GM18526 (cell line): ENCODE results near the gene CMYA5.

ENCODE experiments used
- POLR2A ChIP-seq: IDR thresholded peaks from 3 replicates; pipeline ENCODE4 v1.6.1; 2011; ENCODE audit not compliant: insufficient read length; ENCODE audit errors: extremely low read depth

The CMYA5 gene

DNA sequence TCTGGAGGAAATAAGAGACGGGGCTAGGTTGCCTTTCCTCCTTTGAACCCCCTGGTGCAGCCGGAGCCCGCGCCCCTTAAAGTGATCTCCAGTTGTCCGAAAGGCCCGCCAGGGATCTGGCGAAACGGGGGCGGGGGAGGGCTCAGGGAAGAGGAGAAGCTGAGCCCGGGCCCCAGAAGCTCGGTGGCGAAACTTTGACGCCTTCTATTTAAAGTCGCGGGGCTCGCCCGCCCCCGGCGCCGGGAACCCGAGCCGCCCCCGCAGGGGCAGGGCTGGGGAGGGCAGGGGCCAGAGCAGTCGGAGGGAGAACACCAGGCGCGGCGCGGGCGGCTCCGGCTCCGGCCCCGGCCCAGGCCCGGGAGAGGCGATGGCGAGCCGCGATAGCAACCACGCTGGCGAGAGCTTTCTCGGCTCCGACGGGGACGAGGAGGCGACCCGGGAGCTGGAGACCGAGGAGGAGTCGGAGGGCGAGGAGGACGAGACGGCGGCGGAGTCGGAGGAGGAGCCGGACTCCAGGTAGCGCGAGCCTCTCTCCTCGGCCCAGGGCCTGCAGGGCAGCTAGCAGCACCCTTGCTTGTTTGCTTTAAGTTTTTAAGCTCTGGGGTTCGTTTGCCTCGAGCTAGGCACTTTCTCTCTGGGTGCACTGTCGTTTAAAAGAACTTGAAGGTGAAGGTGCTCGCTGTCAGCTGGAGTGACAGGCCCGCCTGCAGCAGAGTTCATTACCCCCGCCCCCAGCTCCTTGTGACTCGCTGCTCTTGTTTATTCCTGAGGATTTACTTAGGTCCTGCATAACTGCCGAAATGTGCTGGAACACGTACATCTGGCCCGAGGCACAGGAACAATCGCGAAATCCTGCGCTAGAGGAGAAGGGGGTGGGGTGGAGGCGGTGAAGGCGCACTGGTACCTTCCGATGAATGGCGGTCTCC is at the start of gene CMYA5:
Gene CMYA5 (plus strand): TSS at position 296 of the 926 bp plus-strand sequence. CDS start 72 bp downstream, at position 368.
- no peak for TF ChIP-seq POLR2A

DNA sequence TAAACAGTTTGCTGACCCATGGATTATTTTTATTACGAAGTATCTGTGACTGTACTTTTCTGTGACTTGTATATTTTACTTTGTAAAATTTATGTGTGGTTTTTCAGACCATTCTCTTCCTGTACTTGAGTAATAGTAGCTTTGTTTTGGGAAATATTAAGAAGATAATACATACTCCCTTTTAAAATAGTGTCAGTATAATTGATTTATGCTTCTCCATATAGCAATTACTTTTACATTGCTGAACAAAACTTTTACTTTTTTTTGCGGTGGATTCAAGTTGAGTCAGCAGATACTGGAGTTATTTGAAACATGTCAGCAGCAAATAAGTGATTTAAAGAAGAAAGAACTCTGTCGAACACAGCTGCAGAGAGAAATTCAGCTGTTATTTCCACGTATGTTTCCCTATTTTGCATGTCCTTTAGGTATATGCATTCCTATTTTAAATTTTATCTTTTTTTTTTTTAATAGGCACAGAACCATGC is 49.0 kb upstream of the CMYA5 start:
- TF ChIP-seq POLR2A: no peak

DNA sequence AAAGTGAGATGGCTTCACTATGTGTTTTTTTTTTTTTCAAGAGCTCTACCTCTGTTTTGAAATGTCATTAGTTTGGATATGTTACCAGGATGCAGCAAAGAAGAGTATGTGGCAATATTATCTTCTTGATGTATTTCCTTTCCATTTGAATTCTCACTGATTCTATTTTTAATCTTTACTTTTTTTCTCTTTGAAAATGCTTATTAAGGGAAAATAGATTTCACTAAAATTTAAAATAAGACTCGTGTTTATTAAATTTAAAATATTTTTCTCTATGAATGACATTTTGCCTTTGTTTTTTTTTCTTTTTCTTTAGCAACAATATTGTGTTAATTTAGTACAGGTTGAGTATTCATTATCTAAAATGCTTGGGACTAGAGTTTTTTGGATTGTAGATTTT is 48.2 kb upstream of the CMYA5 start:
- TF ChIP-seq POLR2A: no peak

DNA sequence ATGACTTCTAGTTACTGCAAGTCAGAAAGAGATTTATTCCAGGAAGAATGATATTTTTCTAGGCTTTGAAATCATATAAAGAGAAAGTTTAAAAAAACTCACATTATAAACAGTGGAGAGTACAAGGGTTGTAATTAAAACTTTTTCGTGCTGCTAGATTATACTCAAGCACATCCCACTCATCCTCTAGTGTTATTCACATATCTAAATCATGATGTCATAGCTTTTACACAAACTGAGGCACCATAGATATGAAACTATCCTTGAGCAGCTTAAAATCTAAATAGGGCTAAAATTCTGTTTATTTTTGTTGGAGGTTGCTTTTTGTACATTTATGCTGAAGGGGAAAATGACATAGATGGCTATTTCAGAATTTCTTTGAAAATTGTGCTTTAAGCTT is 47.4 kb upstream of the CMYA5 start:
- TF ChIP-seq POLR2A: no peak

DNA sequence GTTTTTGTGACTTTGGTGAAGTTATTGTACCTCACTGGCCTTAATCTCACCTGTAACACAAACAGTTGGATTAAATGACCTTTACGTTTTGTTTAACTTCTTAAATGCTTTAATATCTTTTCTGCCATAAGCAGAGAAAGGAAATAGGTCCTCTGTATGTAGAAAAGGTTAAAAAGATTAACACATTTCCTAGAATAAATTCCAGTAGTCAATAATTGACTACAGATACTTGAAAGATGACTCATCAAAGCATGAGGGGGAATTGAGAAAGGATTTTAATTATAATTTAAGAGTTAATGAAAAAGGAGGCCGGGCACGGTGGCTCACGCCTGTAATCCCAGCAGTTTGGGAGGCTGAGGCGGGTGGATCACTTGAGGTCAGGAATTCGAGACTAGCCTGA is 35.8 kb upstream of the CMYA5 start:
- TF ChIP-seq POLR2A: no peak

DNA sequence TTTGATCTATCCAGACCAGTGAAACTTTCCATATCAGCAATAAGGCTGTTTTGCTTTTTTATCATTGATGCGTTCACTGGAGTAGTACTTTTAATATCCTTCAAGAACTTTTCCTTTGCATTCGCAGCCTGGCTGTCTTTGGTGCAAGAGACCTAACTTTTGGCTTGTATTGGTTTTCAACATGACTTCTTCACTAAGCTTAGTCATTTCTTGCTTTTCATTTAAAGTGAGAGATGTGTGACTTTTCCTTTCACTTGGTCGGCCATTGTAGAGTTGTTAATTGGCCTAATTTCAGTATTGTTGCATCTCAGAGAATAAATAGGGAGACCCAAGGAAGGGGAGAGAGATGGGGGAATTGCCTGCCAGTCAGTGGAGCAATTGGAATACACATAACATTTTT is 26.4 kb upstream of the CMYA5 start:
- no peak for TF ChIP-seq POLR2A

DNA sequence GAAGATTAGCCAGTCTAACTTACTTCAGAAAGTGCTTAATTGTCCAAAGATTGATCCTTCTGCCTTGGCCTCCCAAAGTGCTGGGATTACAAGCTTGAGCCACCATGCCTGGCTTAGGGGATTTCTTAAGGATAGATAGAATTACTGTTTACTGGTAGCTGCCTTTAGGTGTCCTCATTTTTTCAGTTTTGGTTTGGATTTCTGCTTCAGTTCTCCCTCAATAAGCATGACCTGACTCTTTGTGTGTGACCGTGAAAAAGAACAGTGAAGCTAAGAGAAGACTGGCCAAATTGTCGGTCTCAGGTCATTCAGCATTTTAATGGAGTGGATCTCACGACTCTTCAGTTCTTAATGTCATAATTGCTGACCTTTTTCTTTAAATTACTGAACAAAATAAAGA is 22.9 kb upstream of the CMYA5 start:
- no peak for TF ChIP-seq POLR2A

DNA sequence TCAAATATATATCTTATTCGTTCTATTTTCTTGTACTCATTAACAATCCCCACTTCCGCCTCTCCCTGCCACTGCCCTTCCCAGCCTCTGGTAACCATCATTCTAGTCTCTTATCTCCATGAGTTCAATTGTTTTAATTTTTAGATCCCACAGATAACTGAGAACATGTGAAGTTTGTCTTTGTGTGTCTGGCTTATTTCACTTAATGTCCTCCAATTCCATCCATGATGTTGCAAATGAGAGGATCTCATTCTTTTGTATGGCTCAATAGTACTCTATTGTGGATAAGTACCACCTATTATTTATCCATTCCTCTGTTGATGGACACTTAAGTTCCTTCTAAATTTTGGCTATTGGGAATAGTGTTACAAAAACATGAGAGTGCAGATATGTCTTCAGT is 17.2 kb upstream of the CMYA5 start:
- TF ChIP-seq POLR2A: no peak

DNA sequence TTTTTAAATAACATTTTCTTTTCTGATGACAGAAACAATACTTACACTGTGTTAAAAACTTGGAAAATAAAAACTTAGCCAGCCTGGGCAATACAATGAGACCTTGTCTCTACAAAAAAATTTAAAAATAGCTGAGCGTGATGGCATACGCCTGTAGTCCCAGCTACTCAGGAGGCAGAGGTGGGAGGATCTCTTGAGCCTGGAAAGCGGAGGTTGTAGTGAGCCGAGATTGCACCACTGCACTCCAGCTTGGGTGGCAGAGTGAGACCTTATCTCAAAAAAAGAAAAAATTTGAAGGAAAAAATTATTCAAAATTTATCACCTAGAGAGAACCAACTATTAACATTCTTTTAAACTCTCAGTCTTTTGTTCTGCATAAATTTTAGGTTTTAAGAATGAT is 4.9 kb upstream of the CMYA5 start:
- no peak for TF ChIP-seq POLR2A

DNA sequence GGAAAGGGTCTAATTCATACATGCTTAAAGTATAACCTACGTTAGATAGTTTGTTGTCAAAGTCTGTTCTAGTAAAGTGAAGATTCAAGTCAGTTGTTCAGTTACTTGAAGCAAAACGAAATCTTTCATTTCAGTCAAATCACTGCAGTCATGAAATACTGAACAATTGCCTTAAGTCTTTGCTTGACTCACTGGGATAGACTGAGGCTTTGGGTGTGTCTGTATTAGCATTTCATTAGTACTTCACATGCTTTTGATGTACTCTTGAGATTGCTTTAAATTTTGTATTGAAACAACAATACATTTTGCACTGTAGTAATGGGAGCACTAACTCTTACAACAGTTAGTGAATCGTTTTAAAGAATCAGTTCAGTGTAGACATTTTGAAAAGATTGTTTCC is 4.0 kb upstream of the CMYA5 start:
- TF ChIP-seq POLR2A: no peak

DNA sequence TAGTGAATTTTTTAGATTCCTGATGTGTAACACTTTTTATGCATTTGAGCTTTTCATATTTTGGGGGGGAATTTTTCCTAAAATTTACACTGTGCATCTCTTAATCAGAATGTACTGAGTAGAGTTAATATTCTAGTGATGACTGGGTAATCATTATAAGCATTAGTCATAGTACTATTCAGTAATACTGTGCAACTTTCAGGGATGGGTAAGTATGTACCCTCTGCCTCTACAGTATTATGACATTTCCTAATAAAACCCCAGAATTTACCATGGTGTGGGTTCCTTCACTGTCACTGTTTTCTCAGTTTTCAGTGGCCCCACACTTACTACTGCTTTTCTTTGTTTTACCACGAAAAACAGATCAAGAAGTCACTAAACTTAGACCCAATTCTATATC is 2.8 kb upstream of the CMYA5 start:
- no peak for TF ChIP-seq POLR2A

DNA sequence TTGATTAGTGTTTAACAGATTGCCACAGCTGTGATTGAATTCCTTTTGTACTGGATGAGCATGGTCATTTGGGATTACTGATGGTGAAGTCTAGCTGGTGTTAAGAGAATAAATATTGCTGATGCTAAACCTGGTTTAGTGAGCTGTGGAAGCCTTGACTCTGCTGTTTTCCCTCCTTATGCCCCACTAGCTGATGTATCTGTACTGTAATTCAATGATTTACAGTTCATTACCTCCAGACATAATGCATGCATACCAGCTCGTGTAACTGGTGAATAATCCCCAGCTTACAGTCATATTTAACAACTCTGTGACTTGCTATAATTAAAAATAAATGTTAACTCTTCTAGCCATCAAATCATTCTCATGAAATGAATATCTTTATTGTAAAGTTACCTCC is 1.7 kb upstream of the CMYA5 start:
- TF ChIP-seq POLR2A: no peak

DNA sequence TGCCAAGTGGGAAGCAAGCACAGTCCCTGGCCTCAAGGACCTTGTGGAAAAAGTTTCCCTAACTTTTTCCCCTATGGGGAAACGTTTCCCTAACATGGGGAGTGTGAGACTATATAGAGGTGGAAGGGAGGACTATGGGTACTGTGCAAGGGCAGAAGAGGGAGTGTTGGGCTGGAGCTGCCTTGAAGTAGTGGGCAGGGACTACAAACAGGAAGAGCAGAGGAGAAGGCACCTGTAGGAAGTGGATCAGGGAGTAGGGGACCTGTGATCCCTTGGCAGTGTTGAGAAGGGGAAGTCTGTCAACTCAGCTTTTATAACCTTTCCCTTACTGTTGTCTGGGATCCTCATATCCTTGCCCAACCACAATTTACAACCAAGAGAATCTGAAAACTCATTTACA is 1.4 kb downstream of the CMYA5 start:
- no peak for TF ChIP-seq POLR2A

DNA sequence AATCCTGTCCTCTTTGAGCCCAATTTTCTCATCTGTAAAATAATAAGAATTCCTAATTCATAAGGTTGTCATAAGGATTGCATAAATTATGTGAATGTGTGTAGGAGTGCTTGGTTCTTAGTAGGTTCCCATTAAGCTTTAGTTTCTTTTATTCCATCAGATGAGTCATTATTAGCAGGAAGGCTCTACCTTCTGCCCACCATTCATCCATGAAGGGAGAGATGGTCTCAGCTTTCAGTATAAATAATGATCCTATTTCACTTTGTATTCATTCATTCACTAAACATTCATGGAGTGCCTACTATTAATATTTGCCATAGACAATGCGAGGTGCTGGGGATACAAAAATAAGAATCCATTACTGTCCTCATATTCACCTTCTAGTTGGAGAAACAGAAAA is 3.0 kb downstream of the CMYA5 start:
- TF ChIP-seq POLR2A: no peak

DNA sequence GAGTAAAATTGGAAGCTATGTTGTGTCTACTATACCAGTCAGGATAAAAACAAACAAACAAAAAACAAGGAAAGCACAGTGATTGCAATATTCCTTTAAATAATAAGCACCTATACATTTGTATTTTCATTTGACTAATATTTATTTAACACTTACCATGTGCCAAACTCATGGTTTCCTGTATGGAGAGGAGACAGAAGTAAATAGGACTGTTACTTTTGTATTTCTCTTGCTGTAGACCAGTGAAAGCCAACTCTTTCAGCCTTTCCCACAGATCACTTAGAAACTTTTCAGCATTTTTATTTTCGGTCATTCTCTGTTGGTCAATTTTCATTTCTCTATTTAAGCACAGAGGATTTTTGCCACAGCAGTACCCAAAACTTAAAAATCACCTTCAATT is 4.5 kb downstream of the CMYA5 start:
- no peak for TF ChIP-seq POLR2A

DNA sequence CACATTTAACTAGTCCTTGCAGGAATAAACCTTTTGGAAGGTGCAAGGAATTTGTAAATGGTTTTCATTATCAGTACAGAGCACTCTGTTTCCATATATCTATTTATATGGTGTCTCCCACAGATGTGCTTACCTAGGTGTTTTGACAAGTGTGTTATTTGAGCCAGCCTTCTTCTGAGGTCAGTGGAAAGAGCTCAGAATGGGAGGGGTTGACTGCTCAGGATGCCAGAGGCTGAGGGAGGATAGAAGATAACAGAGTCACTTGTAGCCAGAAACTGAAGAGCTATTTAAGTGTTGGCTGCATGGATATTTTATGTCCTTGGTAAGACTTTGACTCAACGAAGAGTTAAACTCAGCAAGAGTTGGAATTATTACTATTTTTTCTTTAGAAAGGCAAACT is 5.0 kb downstream of the CMYA5 start:
- no peak for TF ChIP-seq POLR2A

DNA sequence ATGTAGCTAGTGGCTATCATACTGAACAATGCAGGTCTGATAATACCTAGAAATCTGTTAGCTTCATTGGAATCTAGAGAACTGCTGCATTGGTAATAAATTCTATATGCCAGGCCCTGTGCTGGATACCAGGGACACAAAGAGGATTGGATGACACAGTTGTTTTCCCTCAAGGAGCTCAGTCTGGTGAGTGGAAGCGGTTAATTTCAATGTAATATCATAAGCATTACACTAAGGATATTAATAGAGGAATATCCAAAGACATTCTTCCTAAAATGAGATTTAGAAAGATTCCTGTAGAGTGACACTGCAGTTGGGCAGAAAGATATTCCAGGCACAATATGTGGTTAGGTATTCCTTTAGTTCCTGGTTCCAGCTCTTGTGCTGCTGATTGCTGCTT is 5.9 kb downstream of the CMYA5 start:
- TF ChIP-seq POLR2A: no peak
